HG03095 (cell line): Measurements from ENCODE around the gene ZNF302.
A peak's percentile ranks its signal among the peaks of the same experiment; 100 is the strongest.
"Not testable (repeated sequence)": the region's sequence is repeated elsewhere in the genome, so short reads cannot be mapped to it uniquely, and the experiment has no call there.

Experiments
- ATAC-seq: cut with Tn5 transposase; IDR thresholded peaks from one replicate; pipeline ENCODE4 v1.9.1; 2021; ENCODE audit warnings: moderate library complexity; ENCODE audit not compliant: unreplicated experiment

ZNF302 gene

GRCh38 chr19:34677386-34678084 is at the start of gene ZNF302:
Gene ZNF302, plus strand, starts transcription at chr19:34677678. Its CDS starts 1,127 bp downstream, at chr19:34678805.
- peak; percentile 88 for ATAC-seq

- ATAC-seq: no peak
Observed at GRCh38 chr19:34633802-34634201, 43.7 kb upstream of the ZNF302 start.

GRCh38 chr19:34639491-34640085 is 37.9 kb upstream of the ZNF302 start:
- no peak for ATAC-seq

- no peak for ATAC-seq
Observed at GRCh38 chr19:34642241-34642640, 35.2 kb upstream of the ZNF302 start.

- no peak for ATAC-seq
Observed at GRCh38 chr19:34644991-34645461, 32.5 kb upstream of the ZNF302 start.

- ATAC-seq: no peak
Observed at GRCh38 chr19:34645551-34645950, 31.9 kb upstream of the ZNF302 start.

GRCh38 chr19:34649886-34650543 is 27.5 kb upstream of the ZNF302 start:
- ATAC-seq: no peak

- no peak for ATAC-seq
Observed at GRCh38 chr19:34651747-34652146, 25.7 kb upstream of the ZNF302 start.

GRCh38 chr19:34654796-34655195 is 22.7 kb upstream of the ZNF302 start:
- no peak for ATAC-seq

GRCh38 chr19:34655651-34656050 is 21.8 kb upstream of the ZNF302 start:
- no peak for ATAC-seq

- no peak for ATAC-seq
Observed at GRCh38 chr19:34661357-34661756, 16.1 kb upstream of the ZNF302 start.

GRCh38 chr19:34662919-34663318 is 14.6 kb upstream of the ZNF302 start:
- ATAC-seq: no peak

GRCh38 chr19:34664168-34664567 is 13.3 kb upstream of the ZNF302 start:
- ATAC-seq: no peak

GRCh38 chr19:34664870-34665269 is 12.6 kb upstream of the ZNF302 start:
- no peak for ATAC-seq

GRCh38 chr19:34665275-34665674 is 12.2 kb upstream of the ZNF302 start:
- not testable (repeated sequence) for ATAC-seq

GRCh38 chr19:34666200-34666957 is 11.1 kb upstream of the ZNF302 start:
- ATAC-seq: no peak

- no peak for ATAC-seq
Observed at GRCh38 chr19:34666958-34667265, 10.6 kb upstream of the ZNF302 start.

- ATAC-seq: no peak
Observed at GRCh38 chr19:34667349-34668076, 10.0 kb upstream of the ZNF302 start.

- ATAC-seq: not testable (repeated sequence)
Observed at GRCh38 chr19:34668077-34668689, 9.3 kb upstream of the ZNF302 start.

GRCh38 chr19:34668690-34669089 is 8.8 kb upstream of the ZNF302 start:
- not testable (repeated sequence) for ATAC-seq
